Endothelial cell of umbilical vein (primary cell): ENCODE results near the gene EYS.

Source experiments
- EZH2 ChIP-seq: IDR thresholded peaks from 2 replicates; pipeline ENCODE4 v1.6.1; 2012; ENCODE audit warnings: borderline replicate concordance, low read depth, mild to moderate bottlenecking, moderate library complexity, low read length, inconsistent platforms; ENCODE audit not compliant: severe bottlenecking
- POLR2AphosphoS5 ChIP-seq: IDR thresholded peaks from 2 replicates; pipeline ENCODE4 v1.6.1; 2012; ENCODE audit warnings: low read depth, mild to moderate bottlenecking, control low read depth, low read length, moderate library complexity; ENCODE audit not compliant: insufficient read depth
- TF ChIP-seq, protein P1 (sequence below), 2 donors: IDR thresholded peaks; 1 replicate in 1 of 2; 2 replicates in 1 of 2; pipeline ENCODE4 v1.5.1; 2011; ENCODE audit warnings: low read length in 2 of 2, mild to moderate bottlenecking in 2 of 2, moderate library complexity in 2 of 2, control low read depth in 1 of 2, inconsistent platforms in 1 of 2, low read depth in 1 of 2; ENCODE audit not compliant: insufficient read depth in 1 of 2; ENCODE audit errors: extremely low read depth in 1 of 2

DNA sequence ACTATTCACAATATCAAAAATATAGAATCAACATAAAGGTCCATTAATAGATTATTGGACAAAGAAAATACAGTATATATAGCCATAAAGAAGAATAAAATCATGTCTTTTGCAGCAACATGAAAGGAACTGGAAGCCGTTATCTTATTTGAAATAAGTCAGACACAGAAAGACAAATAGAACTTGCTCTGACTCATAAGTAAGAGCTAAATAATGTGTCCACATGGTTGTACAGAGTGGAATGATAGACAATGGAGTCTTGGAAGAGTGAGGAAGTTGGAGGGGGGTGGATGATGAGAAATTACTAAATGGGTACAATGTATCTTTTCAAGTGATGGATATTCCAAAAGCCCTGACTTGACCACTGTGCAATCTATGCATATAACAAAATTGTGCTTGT is 1457.9 kb downstream of the EYS start:
- TF ChIP-seq, protein P1, sequence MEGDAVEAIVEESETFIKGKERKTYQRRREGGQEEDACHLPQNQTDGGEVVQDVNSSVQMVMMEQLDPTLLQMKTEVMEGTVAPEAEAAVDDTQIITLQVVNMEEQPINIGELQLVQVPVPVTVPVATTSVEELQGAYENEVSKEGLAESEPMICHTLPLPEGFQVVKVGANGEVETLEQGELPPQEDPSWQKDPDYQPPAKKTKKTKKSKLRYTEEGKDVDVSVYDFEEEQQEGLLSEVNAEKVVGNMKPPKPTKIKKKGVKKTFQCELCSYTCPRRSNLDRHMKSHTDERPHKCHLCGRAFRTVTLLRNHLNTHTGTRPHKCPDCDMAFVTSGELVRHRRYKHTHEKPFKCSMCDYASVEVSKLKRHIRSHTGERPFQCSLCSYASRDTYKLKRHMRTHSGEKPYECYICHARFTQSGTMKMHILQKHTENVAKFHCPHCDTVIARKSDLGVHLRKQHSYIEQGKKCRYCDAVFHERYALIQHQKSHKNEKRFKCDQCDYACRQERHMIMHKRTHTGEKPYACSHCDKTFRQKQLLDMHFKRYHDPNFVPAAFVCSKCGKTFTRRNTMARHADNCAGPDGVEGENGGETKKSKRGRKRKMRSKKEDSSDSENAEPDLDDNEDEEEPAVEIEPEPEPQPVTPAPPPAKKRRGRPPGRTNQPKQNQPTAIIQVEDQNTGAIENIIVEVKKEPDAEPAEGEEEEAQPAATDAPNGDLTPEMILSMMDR (IDR thresholded peaks at IDR 0.05; ENCODE audit: extremely low read depth in 1 of 2, insufficient read depth in 1 of 2, low read depth in 1 of 2, low read length in 2 of 2): no peak
- no peak for TF ChIP-seq POLR2AphosphoS5
- no peak for TF ChIP-seq EZH2
